Measurements from ENCODE around the gene ARHGAP26. TPM values are rescaled to one million over a fixed set of nuclear protein-coding genes. Genes with fewer than 3 reads are reported as not detected.

The ARHGAP26 gene
- total and polyA plus RNA-seq, 4 donors = 5.4 to 52.3 (median 30.4) TPM

GRCh38 chr5:142904416-142904815 lies 134.2 kb downstream of the ARHGAP26 start:
- DNase-seq (no peak), ATAC-seq (ENCODE audit: insufficient read depth, low FRiP score) (no peak)
- Histone ChIP-seq H3K4me1 (ENCODE audit: control insufficient read depth in 5 of 5, insufficient read depth in 5 of 5, low read length in 5 of 5) (peaks cover 0 to 37% (median 9%) of the 10 kb centered on the region in 5 donors), H3K27ac (ENCODE audit: low read depth in 1 of 2, low read length in 1 of 2) (no peak overlapping the region), H3K36me3 (ENCODE audit: control insufficient read depth in 4 of 4, insufficient read depth in 4 of 4, low read length in 4 of 4) (peaks cover 0 to 28% (median 7%) of the 10 kb centered on the region in 4 donors), H3K9me3 (ENCODE audit: control insufficient read depth in 4 of 4, insufficient read depth in 3 of 4, low read length in 3 of 4) (peaks cover 0 to 2% (median 0%) of the 10 kb centered on the region in 4 donors), H3K9ac (ENCODE audit: insufficient read depth in 1 of 2, low read length in 2 of 2) (no peak overlapping the region), H3K4me3 (no peak overlapping the region), H3K27me3 (ENCODE audit: control insufficient read depth in 3 of 3, insufficient read depth in 3 of 3, low read length in 2 of 3) (no peaks in the 10 kb centered on the region)
- no peak for TF ChIP-seq CTCF (IDR thresholded peaks at IDR 0.05; ENCODE audit: control extremely low read depth, extremely low read depth)
- 94 to 97% methylated on average over 4 of the region's 4 CpGs for WGBS, 2 donors

- no peak overlapping the region for H3K9ac ChIP-seq (ENCODE audit: insufficient read depth in 1 of 2, low read length in 2 of 2)
- no peak for TF ChIP-seq CTCF (IDR thresholded peaks at IDR 0.05; ENCODE audit: control extremely low read depth, extremely low read depth)
- H3K27me3 ChIP-seq (ENCODE audit: control insufficient read depth in 3 of 3, insufficient read depth in 3 of 3, low read length in 2 of 3) = no peaks in the 10 kb centered on the region
- no peak overlapping the region for H3K4me3 ChIP-seq
- peaks cover 0 to 33% (median 9%) of the 10 kb centered on the region in 5 donors for H3K4me1 ChIP-seq (ENCODE audit: control insufficient read depth in 5 of 5, insufficient read depth in 5 of 5, low read length in 5 of 5)
- H3K9me3 ChIP-seq (ENCODE audit: control insufficient read depth in 4 of 4, insufficient read depth in 3 of 4, low read length in 3 of 4) = peaks cover 0 to 2% (median 0%) of the 10 kb centered on the region in 4 donors
- DNase-seq (no peak), ATAC-seq (ENCODE audit: insufficient read depth, low FRiP score) (no peak)
- 92 to 94% methylated on average over 2 of the region's 2 CpGs for WGBS, 2 donors
- H3K36me3 ChIP-seq (ENCODE audit: control insufficient read depth in 4 of 4, insufficient read depth in 4 of 4, low read length in 4 of 4) = peaks cover 0 to 28% (median 7%) of the 10 kb centered on the region in 4 donors
- no peak overlapping the region for H3K27ac ChIP-seq (ENCODE audit: low read depth in 1 of 2, low read length in 1 of 2)
Measured at GRCh38 chr5:142905348-142905747, 135.2 kb downstream of the ARHGAP26 start.

GRCh38 chr5:142906863-142907671 lies 136.9 kb downstream of the ARHGAP26 start:
- DNase-seq = peak; percentile 77 to 92 (median 88)
- ATAC-seq (ENCODE audit: insufficient read depth, low FRiP score) = no peak
- Histone ChIP-seq H3K27me3 (ENCODE audit: control insufficient read depth in 3 of 3, insufficient read depth in 3 of 3, low read length in 2 of 3) (no peaks in the 10 kb centered on the region), H3K36me3 (ENCODE audit: control insufficient read depth in 4 of 4, insufficient read depth in 4 of 4, low read length in 4 of 4) (peaks cover 0 to 33% (median 8%) of the 10 kb centered on the region in 4 donors), H3K4me1 (ENCODE audit: control insufficient read depth in 5 of 5, insufficient read depth in 5 of 5, low read length in 5 of 5) (peaks cover 0 to 20% (median 5%) of the 10 kb centered on the region in 5 donors), H3K27ac (ENCODE audit: low read depth in 1 of 2, low read length in 1 of 2) (no peak overlapping the region), H3K4me3 (no peak overlapping the region), H3K9me3 (ENCODE audit: control insufficient read depth in 4 of 4, insufficient read depth in 3 of 4, low read length in 3 of 4) (peaks cover 0 to 2% (median 0%) of the 10 kb centered on the region in 4 donors), H3K9ac (ENCODE audit: insufficient read depth in 1 of 2, low read length in 2 of 2) (no peak overlapping the region)
- no peak for TF ChIP-seq CTCF (IDR thresholded peaks at IDR 0.05; ENCODE audit: control extremely low read depth, extremely low read depth)
- 82 to 88% methylated on average over 7 of the region's 7 CpGs for WGBS, 2 donors

Data from lung (tissue), 12 donors.